Epithelial cell of proximal tubule (primary cell): ENCODE measurements around the gene PALD1. TPM values are rescaled to one million over a fixed set of nuclear protein-coding genes. Genes with fewer than 3 reads are reported as not detected.

Experiments
- DNase-seq: peaks from one replicate; pipeline ENCODE4 v3.0.0-alpha.2; 2011; ENCODE audit warnings: low read depth
- H3K4me3 ChIP-seq: 2 replicates; pipeline ENCODE4 v1.5.1; 2011; ENCODE audit warnings: low read depth, mild to moderate bottlenecking, low read length
- CTCF ChIP-seq: conservative IDR thresholded peaks from 2 replicates; pipeline ENCODE4 v1.5.1; 2012; ENCODE audit warnings: low read depth, mild to moderate bottlenecking, low read length
- total RNA-seq: library from RNA; depleted of rRNA; stranded (reverse); fragments of >200 nt; gene quantifications from 2 replicates; pipeline ENCODE4 v1.2.3, GENCODE V29; 2015

The PALD1 gene
- total RNA-seq, 1 donor from 2014 or later: 3.3 TPM

- H3K4me3 ChIP-seq: no peak overlapping the region
- no peak for TF ChIP-seq CTCF
- no peak for DNase-seq
Observed at GRCh38 chr10:70555371-70555770, 76.8 kb downstream of the PALD1 start.

GRCh38 chr10:70557086-70557845, 78.7 kb downstream of the PALD1 start:
- no peak for TF ChIP-seq CTCF
- H3K4me3 ChIP-seq: no peak overlapping the region
- DNase-seq: no peak

GRCh38 chr10:70557876-70558275, 79.3 kb downstream of the PALD1 start:
- no peak for DNase-seq
- no peak overlapping the region for H3K4me3 ChIP-seq
- no peak for TF ChIP-seq CTCF

GRCh38 chr10:70558295-70558694, 79.7 kb downstream of the PALD1 start:
- no peak for DNase-seq
- TF ChIP-seq CTCF: no peak
- no peak overlapping the region for H3K4me3 ChIP-seq

- H3K4me3 ChIP-seq: peak overlapping the region; percentile 45
Observed at GRCh38 chr10:70558871-70559810, 80.6 kb downstream of the PALD1 start.

GRCh38 chr10:70559861-70560260, 81.3 kb downstream of the PALD1 start:
- no peak for DNase-seq
- no peak overlapping the region for H3K4me3 ChIP-seq
- TF ChIP-seq CTCF: no peak

More at GRCh38 chr10:70558871-70559810, 80.6 kb downstream of the PALD1 start:
- DNase-seq: no peak
- TF ChIP-seq CTCF: peak; percentile 72
